ENCODE results near the gene SOD3. TPM values are rescaled to one million over a fixed set of nuclear protein-coding genes. Genes with fewer than 3 reads are reported as not detected.

Gene SOD3
- total and polyA plus RNA-seq, 2 donors from 2014 or later: 111 to 193 TPM

DNA sequence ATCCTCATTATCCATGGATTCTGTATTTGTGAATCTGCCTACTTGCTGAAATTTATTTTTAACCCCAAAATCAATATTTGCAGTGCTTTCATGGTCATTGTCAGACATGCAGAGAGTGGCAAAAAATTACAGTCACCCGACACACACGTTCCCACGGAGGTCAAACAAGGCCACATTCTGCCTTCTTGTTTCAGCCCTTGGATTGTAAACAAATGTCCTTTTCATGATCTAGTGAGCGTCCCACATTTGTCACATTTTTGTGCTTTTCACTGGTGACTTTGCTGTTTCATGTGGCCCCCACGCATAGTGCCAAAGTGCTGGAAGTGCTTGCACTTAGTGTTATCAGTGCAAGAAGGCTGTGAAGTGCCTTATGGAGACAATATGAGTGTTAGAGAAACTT is 45.0 kb downstream of the SOD3 start:
- Histone ChIP-seq H3K27ac (ENCODE audit: low read depth in 2 of 2, low read length in 2 of 2) (no peak overlapping the region), H3K9ac (ENCODE audit: low read length in 3 of 3) (no peak overlapping the region), H3K4me3 (ENCODE audit: low read length in 3 of 3) (no peak overlapping the region), H3K36me3 (ENCODE audit: control insufficient read depth in 2 of 3, insufficient read depth in 3 of 3, low read length in 3 of 3) (no peaks in the 10 kb centered on the region), H3K9me3 (ENCODE audit: control insufficient read depth in 2 of 3, insufficient read depth in 1 of 3, low read length in 3 of 3) (peaks cover 0 to 4% (median 0%) of the 10 kb centered on the region in 3 donors), H3K4me1 (ENCODE audit: control insufficient read depth in 2 of 3, insufficient read depth in 2 of 3, low read depth in 1 of 3, low read length in 3 of 3) (peaks cover 0 to 6% (median 3%) of the 10 kb centered on the region in 3 donors), H3K27me3 (ENCODE audit: control insufficient read depth, insufficient read depth, low read length) (no peaks in the 10 kb centered on the region)
- TF ChIP-seq, protein P1, sequence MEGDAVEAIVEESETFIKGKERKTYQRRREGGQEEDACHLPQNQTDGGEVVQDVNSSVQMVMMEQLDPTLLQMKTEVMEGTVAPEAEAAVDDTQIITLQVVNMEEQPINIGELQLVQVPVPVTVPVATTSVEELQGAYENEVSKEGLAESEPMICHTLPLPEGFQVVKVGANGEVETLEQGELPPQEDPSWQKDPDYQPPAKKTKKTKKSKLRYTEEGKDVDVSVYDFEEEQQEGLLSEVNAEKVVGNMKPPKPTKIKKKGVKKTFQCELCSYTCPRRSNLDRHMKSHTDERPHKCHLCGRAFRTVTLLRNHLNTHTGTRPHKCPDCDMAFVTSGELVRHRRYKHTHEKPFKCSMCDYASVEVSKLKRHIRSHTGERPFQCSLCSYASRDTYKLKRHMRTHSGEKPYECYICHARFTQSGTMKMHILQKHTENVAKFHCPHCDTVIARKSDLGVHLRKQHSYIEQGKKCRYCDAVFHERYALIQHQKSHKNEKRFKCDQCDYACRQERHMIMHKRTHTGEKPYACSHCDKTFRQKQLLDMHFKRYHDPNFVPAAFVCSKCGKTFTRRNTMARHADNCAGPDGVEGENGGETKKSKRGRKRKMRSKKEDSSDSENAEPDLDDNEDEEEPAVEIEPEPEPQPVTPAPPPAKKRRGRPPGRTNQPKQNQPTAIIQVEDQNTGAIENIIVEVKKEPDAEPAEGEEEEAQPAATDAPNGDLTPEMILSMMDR (IDR thresholded peaks at IDR 0.05; ENCODE audit: borderline replicate concordance, extremely low read depth, insufficient read depth): no peak
- intact Hi-C loops (cut with DNase I): no loop called here
- FAIRE-seq (no peak), DNase-seq (no peak)

DNA sequence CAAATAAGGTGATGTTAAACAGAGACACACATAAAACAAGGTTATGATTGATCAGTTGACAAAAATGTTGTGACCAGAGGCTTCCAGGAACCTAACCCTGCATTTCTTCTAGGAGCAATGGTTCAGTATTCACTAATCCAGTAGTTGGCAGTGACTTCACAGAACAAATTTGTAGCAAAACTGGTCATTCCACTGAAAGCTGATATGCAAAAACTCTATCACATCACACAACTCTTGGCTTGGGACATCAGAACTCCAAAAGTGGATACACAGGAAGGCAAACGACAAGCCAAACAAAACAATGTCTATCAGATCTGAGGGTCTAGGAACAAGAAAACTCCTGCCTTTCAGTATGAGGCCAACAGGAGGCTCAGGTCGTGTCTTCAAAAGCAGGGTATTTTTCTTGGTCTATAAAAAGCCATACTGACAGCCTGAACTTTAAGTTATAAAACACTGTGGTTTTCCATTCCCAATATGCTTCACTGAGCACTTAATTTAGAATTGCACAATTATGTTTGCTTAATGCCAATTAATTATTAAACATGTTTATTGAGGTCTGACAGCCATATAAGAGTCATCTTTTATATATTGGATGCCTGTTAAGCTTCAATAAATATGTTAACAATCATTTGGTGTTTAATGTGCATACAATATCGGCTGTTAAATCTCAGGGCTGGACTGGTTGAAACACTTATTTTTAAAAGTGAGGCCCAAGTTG is 45.6 kb downstream of the SOD3 start:
- no peak for FAIRE-seq
- no peaks in the 10 kb centered on the region for H3K27me3 ChIP-seq (ENCODE audit: control insufficient read depth, insufficient read depth, low read length)

DNA sequence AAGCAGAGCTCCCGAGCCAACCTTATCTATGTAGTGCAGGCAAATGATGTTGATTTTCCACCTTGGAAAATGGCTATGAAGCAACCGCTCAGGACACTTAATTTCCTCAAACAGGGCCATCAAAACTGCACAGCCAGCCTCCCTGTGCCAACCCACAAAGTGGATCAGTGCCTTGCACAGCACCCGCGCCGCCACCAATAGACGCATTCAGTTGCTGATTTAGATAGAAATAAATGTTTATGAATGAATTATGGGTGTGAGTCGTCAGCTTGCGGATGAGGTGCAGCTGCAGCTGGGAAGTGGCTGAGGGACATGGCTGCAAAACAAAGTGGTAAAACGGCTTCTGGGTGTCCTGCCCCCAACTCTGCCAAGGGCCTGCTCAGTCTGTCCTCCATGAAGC is 47.0 kb downstream of the SOD3 start:
- no peaks in the 10 kb centered on the region for H3K27me3 ChIP-seq (ENCODE audit: control insufficient read depth, insufficient read depth, low read length)
- H3K9me3 ChIP-seq (ENCODE audit: control insufficient read depth in 2 of 3, insufficient read depth in 1 of 3, low read length in 3 of 3): peaks cover 0 to 4% (median 0%) of the 10 kb centered on the region in 3 donors
- no peaks in the 10 kb centered on the region for H3K36me3 ChIP-seq (ENCODE audit: control insufficient read depth in 2 of 3, insufficient read depth in 3 of 3, low read length in 3 of 3)
- FAIRE-seq (no peak), DNase-seq (no peak)
- no peak overlapping the region for H3K4me3 ChIP-seq (ENCODE audit: low read length in 3 of 3)
- intact Hi-C loops (cut with DNase I): no loop called here
- TF ChIP-seq, protein P1 (IDR thresholded peaks at IDR 0.05; ENCODE audit: borderline replicate concordance, extremely low read depth, insufficient read depth): no peak
- H3K4me1 ChIP-seq (ENCODE audit: control insufficient read depth in 2 of 3, insufficient read depth in 2 of 3, low read depth in 1 of 3, low read length in 3 of 3): peaks cover 0 to 6% (median 3%) of the 10 kb centered on the region in 3 donors
- no peak overlapping the region for H3K27ac ChIP-seq (ENCODE audit: low read depth in 2 of 2, low read length in 2 of 2)
- no peak overlapping the region for H3K9ac ChIP-seq (ENCODE audit: low read length in 3 of 3)

More for the DNA sequence above, 45.6 kb downstream of the SOD3 start:
- no peak overlapping the region for H3K9ac ChIP-seq (ENCODE audit: low read length in 3 of 3)
- peak in 2 of 5 donors; percentile 33 to 34 for DNase-seq
- no peak overlapping the region for H3K27ac ChIP-seq (ENCODE audit: low read depth in 2 of 2, low read length in 2 of 2)
- H3K4me3 ChIP-seq (ENCODE audit: low read length in 3 of 3): no peak overlapping the region
- no peaks in the 10 kb centered on the region for H3K36me3 ChIP-seq (ENCODE audit: control insufficient read depth in 2 of 3, insufficient read depth in 3 of 3, low read length in 3 of 3)
- TF ChIP-seq, protein P1 (IDR thresholded peaks at IDR 0.05; ENCODE audit: borderline replicate concordance, extremely low read depth, insufficient read depth): no peak
- peaks cover 0 to 6% (median 3%) of the 10 kb centered on the region in 3 donors for H3K4me1 ChIP-seq (ENCODE audit: control insufficient read depth in 2 of 3, insufficient read depth in 2 of 3, low read depth in 1 of 3, low read length in 3 of 3)
- H3K9me3 ChIP-seq (ENCODE audit: control insufficient read depth in 2 of 3, insufficient read depth in 1 of 3, low read length in 3 of 3): peaks cover 0 to 4% (median 0%) of the 10 kb centered on the region in 3 donors
- intact Hi-C loops (cut with DNase I): no loop called here

All from kidney (tissue), 14 donors.